ENCODE results near the gene CYB561D1.

The CYB561D1 gene

GRCh38 chr1:109487261-109487660 is 6.6 kb upstream of the CYB561D1 start:
- no peak overlapping the region for H3K4me3 ChIP-seq (ENCODE audit: low read depth, low read length)
- no peak for DNase-seq (ENCODE audit: low read depth)
- TF ChIP-seq CTCF (IDR thresholded peaks at IDR 0.05; ENCODE audit: low read depth, low read length, missing control alignments) = no peak

GRCh38 chr1:109488201-109488600 is 5.7 kb upstream of the CYB561D1 start:
- DNase-seq (ENCODE audit: low read depth) = no peak
- TF ChIP-seq CTCF (IDR thresholded peaks at IDR 0.05; ENCODE audit: low read depth, low read length, missing control alignments) = peak; percentile 3

GRCh38 chr1:109488696-109489095 is 5.2 kb upstream of the CYB561D1 start:
- no peak for TF ChIP-seq CTCF (IDR thresholded peaks at IDR 0.05; ENCODE audit: low read depth, low read length, missing control alignments)
- no peak overlapping the region for H3K4me3 ChIP-seq (ENCODE audit: low read depth, low read length)
- no peak for DNase-seq (ENCODE audit: low read depth)

More at GRCh38 chr1:109488201-109488600, 5.7 kb upstream of the CYB561D1 start:
- H3K4me3 ChIP-seq (ENCODE audit: low read depth, low read length) = no peak overlapping the region

GRCh38 chr1:109490029-109490933 is 3.6 kb upstream of the CYB561D1 start:
- no peak for DNase-seq (ENCODE audit: low read depth)
- peak; percentile 85 for TF ChIP-seq CTCF (IDR thresholded peaks at IDR 0.05; ENCODE audit: low read depth, low read length, missing control alignments)
- H3K4me3 ChIP-seq (ENCODE audit: low read depth, low read length) = no peak overlapping the region

- no peak for DNase-seq (ENCODE audit: low read depth)
- H3K4me3 ChIP-seq (ENCODE audit: low read depth, low read length) = no peak overlapping the region
- TF ChIP-seq CTCF (IDR thresholded peaks at IDR 0.05; ENCODE audit: low read depth, low read length, missing control alignments) = no peak
These were observed 3.0 kb upstream of the CYB561D1 start for GRCh38 chr1:109490934-109491302.

- H3K4me3 ChIP-seq (ENCODE audit: low read depth, low read length) = no peak overlapping the region
- no peak for TF ChIP-seq CTCF (IDR thresholded peaks at IDR 0.05; ENCODE audit: low read depth, low read length, missing control alignments)
- no peak for DNase-seq (ENCODE audit: low read depth)
These were observed 2.5 kb upstream of the CYB561D1 start for GRCh38 chr1:109491372-109491771.

GRCh38 chr1:109492779-109493178 is 1.1 kb upstream of the CYB561D1 start:
- no peak for TF ChIP-seq CTCF (IDR thresholded peaks at IDR 0.05; ENCODE audit: low read depth, low read length, missing control alignments)

More at GRCh38 chr1:109492779-109493178, 1.1 kb upstream of the CYB561D1 start:
- H3K4me3 ChIP-seq (ENCODE audit: low read depth, low read length) = no peak overlapping the region
- no peak for DNase-seq (ENCODE audit: low read depth)

Measured in GM12864 (cell line).